IMR-90 (cell line): ENCODE data around the gene ADGRV1. TPM values are rescaled to one million over a fixed set of nuclear protein-coding genes. Genes with fewer than 3 reads are reported as not detected.

Experiments
- ATAC-seq: fragments of 200-7000 bp; cut with Tn5 transposase; 2 replicates; pipeline ENCODE4 v1.9.1; 2020; ENCODE audit warnings: low read depth, mild to moderate bottlenecking, moderate library complexity
- BruUV-seq: library from RNA; stranded (reverse); fragments of 400-500 nt; replicated peaks from 2 replicates; lab custom pipeline; 2021; lab: Mats Ljungman, UMichigan
- CTCF ChIA-PET: fragments of 300-600 bp; formaldehyde crosslinking; extraction: SDS; loops from one replicate; lab custom pipeline; 2021; ENCODE audit warnings: antibody characterized with exemption; lab: Yijun Ruan, JAX
- POLR2A ChIA-PET: fragments of 300-600 bp; sonication (Branson Sonifier 250); formaldehyde crosslinking; loops from one replicate; lab custom pipeline; 2022; ENCODE audit warnings: antibody characterized with exemption; ENCODE audit not compliant: unreplicated experiment; lab: Charles Lee
- DNase-seq: peaks from one replicate; pipeline ENCODE4 v3.0.0; 2013
- H2AFZ ChIP-seq: replicated peaks from 2 replicates; pipeline ENCODE3; 2013; ENCODE audit warnings: low read length, mild to moderate bottlenecking; ENCODE audit not compliant: poor library complexity
- H2AK5ac ChIP-seq: 2 replicates; pipeline ENCODE4 v1.6.1; 2013; ENCODE audit warnings: low read depth, low read length, inconsistent platforms
- H2AK9ac ChIP-seq: replicated peaks from 2 replicates; pipeline ENCODE3; 2013; ENCODE audit warnings: mild to moderate bottlenecking, low read depth, low read length, moderate library complexity; ENCODE audit not compliant: poor library complexity
- H2BK120ac ChIP-seq: 2 replicates; pipeline ENCODE4 v1.6.1; 2013; ENCODE audit warnings: low read depth, low read length, inconsistent platforms
- H2BK15ac ChIP-seq: 3 replicates; pipeline ENCODE4 v1.6.1; 2013; ENCODE audit warnings: low read depth, low read length, inconsistent platforms
- H2BK20ac ChIP-seq: 2 replicates; pipeline ENCODE4 v1.6.1; 2013; ENCODE audit warnings: low read depth, mild to moderate bottlenecking, inconsistent platforms, low read length, moderate library complexity
- H2BK5ac ChIP-seq: 2 replicates; pipeline ENCODE4 v1.6.1; 2013; ENCODE audit warnings: mild to moderate bottlenecking, low read depth, low read length, inconsistent platforms; ENCODE audit not compliant: poor library complexity, severe bottlenecking
- H3K14ac ChIP-seq: replicated peaks from 2 replicates; pipeline ENCODE4 v1.6.1; 2013; ENCODE audit warnings: low read depth, low read length, inconsistent platforms
- H3K18ac ChIP-seq: 2 replicates; pipeline ENCODE4 v1.6.1; 2013; ENCODE audit warnings: low read depth, low read length, control low read depth
- H3K23ac ChIP-seq: 2 replicates; pipeline ENCODE4 v1.6.1; 2013; ENCODE audit warnings: low read depth, low read length, inconsistent platforms
- H3K27ac ChIP-seq: 2 replicates; pipeline ENCODE4 v1.5.1; 2013; ENCODE audit warnings: mild to moderate bottlenecking, control low read depth, low read length; ENCODE audit not compliant: insufficient read depth
- H3K27me3 ChIP-seq: 2 replicates; pipeline ENCODE4 v1.6.1; 2013; ENCODE audit warnings: low read length; ENCODE audit not compliant: control insufficient read depth, insufficient read depth
- H3K36me3 ChIP-seq: 2 replicates; pipeline ENCODE4 v1.6.1; 2013; ENCODE audit warnings: low read length, mixed read lengths; ENCODE audit not compliant: control insufficient read depth, insufficient read depth
- H3K4ac ChIP-seq: 2 replicates; pipeline ENCODE4 v1.6.1; 2013; ENCODE audit warnings: low read depth, low read length, inconsistent platforms
- H3K4me1 ChIP-seq: 2 replicates; pipeline ENCODE4 v1.6.1; 2013; ENCODE audit warnings: low read length, mixed read lengths; ENCODE audit not compliant: control insufficient read depth, insufficient read depth
- H3K4me2 ChIP-seq: 2 replicates; pipeline ENCODE4 v1.6.1; 2013; ENCODE audit warnings: low read depth, mild to moderate bottlenecking, control low read depth, low read length, moderate library complexity
- H3K4me3 ChIP-seq: 2 replicates; pipeline ENCODE4 v1.5.1; 2013; ENCODE audit warnings: low read depth, mild to moderate bottlenecking, control low read depth, low read length, moderate library complexity; ENCODE audit not compliant: insufficient read depth
- H3K56ac ChIP-seq: 2 replicates; pipeline ENCODE4 v1.6.1; 2013; ENCODE audit warnings: low read length, inconsistent platforms; ENCODE audit not compliant: insufficient read depth; ENCODE audit errors: extremely low read depth
- H3K79me1 ChIP-seq, 2 experiments: 2 replicates each; pipeline ENCODE4 v1.6.1; 2013; ENCODE audit warnings: low read length in 2 of 2, inconsistent platforms in 1 of 2, low read depth in 1 of 2
- H3K9ac ChIP-seq: 2 replicates; pipeline ENCODE4 v1.6.1; 2013; ENCODE audit warnings: low read depth, low read length, control low read depth
- H3K9me1 ChIP-seq: 2 replicates; pipeline ENCODE4 v1.6.1; 2013; ENCODE audit warnings: low read length, inconsistent platforms; ENCODE audit not compliant: insufficient read depth
- H3K9me3 ChIP-seq: 2 replicates; pipeline ENCODE4 v1.6.1; 2013; ENCODE audit warnings: low read length; ENCODE audit not compliant: control insufficient read depth, insufficient read depth
- H4K20me1 ChIP-seq: 2 replicates; pipeline ENCODE4 v1.6.1; 2013; ENCODE audit warnings: low read length, inconsistent platforms; ENCODE audit not compliant: insufficient read depth
- H4K5ac ChIP-seq: 2 replicates; pipeline ENCODE4 v1.6.1; 2013; ENCODE audit warnings: mild to moderate bottlenecking, low read depth, low read length, control low read depth
- H4K8ac ChIP-seq, 2 experiments: 2 replicates each; pipeline ENCODE4 v1.6.1; 2013; ENCODE audit warnings: low read depth in 2 of 2, low read length in 2 of 2, control low read depth in 1 of 2, inconsistent platforms in 1 of 2
- H4K91ac ChIP-seq: 2 replicates; pipeline ENCODE4 v1.6.1; 2013; ENCODE audit warnings: low read depth, low read length, inconsistent platforms; ENCODE audit not compliant: insufficient read depth
- BHLHE40 ChIP-seq: fragments of 150-350 bp; IDR thresholded peaks from 2 replicates; pipeline ENCODE4 v1.6.1; 2016; ENCODE audit warnings: mild to moderate bottlenecking, low read depth, low read length
- CEBPB ChIP-seq: IDR thresholded peaks from 2 replicates; pipeline ENCODE4 v1.6.1; 2012; ENCODE audit warnings: low read depth, low read length, improper control_type of control experiment
- CHD1 ChIP-seq: IDR thresholded peaks from 2 replicates; pipeline ENCODE4 v1.6.1; 2012; ENCODE audit warnings: low read depth, low read length, improper control_type of control experiment
- FOS ChIP-seq: fragments of 150-350 bp; IDR thresholded peaks from 2 replicates; pipeline ENCODE4 v1.6.1; 2016; ENCODE audit warnings: low read depth, low read length
- MAFK ChIP-seq: IDR thresholded peaks from 2 replicates; pipeline ENCODE4 v1.6.1; 2012; ENCODE audit warnings: low read depth, low read length, improper control_type of control experiment
- MAZ ChIP-seq: IDR thresholded peaks from 2 replicates; pipeline ENCODE4 v1.6.1; 2012; ENCODE audit warnings: low read depth, mild to moderate bottlenecking, low read length, improper control_type of control experiment, moderate library complexity, borderline replicate concordance
- MXI1 ChIP-seq: IDR thresholded peaks from 2 replicates; pipeline ENCODE4 v1.6.1; 2012; ENCODE audit warnings: low read depth, mild to moderate bottlenecking, low read length, moderate library complexity, borderline replicate concordance
- NFE2L2 ChIP-seq: fragments of 150-350 bp; IDR thresholded peaks from 2 replicates; pipeline ENCODE4 v1.6.1; 2016; ENCODE audit warnings: low read depth, mild to moderate bottlenecking, low read length
- POLR2A ChIP-seq: IDR thresholded peaks from 2 replicates; pipeline ENCODE4 v1.6.1; 2012; ENCODE audit warnings: mild to moderate bottlenecking, low read depth, low read length
- RAD21 ChIP-seq: IDR thresholded peaks from 2 replicates; pipeline ENCODE4 v1.6.1; 2012; ENCODE audit warnings: low read length, improper control_type of control experiment
- RCOR1 ChIP-seq: IDR thresholded peaks from 2 replicates; pipeline ENCODE4 v1.6.1; 2012; ENCODE audit warnings: mild to moderate bottlenecking, low read length, improper control_type of control experiment; ENCODE audit not compliant: insufficient replicate concordance
- RFX5 ChIP-seq: IDR thresholded peaks from 2 replicates; pipeline ENCODE4 v1.8.0; 2012; ENCODE audit warnings: low read depth, mild to moderate bottlenecking, low read length, moderate library complexity
- SMC3 ChIP-seq: fragments of 150-350 bp; IDR thresholded peaks from 2 replicates; pipeline ENCODE4 v1.6.1; 2016; ENCODE audit warnings: low read depth, mild to moderate bottlenecking, antibody characterized with exemption, low read length, moderate library complexity
- WGBS, 2 experiments: methylation state at CpG; one replicate each; pipeline versions ENCODE4 v1.1.5 to v1.1.7; 2013; ENCODE audit warnings: missing lambda C conversion rate in 2 of 2; ENCODE audit not compliant: insufficient read length in 1 of 2; ENCODE audit errors: extremely low coverage in 2 of 2; 5-methylcytosine and 5-hydroxymethylcytosine counted together
- dilution Hi-C: fragments of 300-500 bp; cut with HindIII; formaldehyde crosslinking; loops from one replicate; pipeline ENCODE4 v1.14.3; 2018; ENCODE audit warnings: low sequenced_read_pairs; ENCODE audit not compliant: unreplicated experiment
- in situ Hi-C: fragments of 300-500 bp; cut with MboI; formaldehyde crosslinking; loops from 3 replicates; pipeline ENCODE4 v1.14.3; 2019; ENCODE audit warnings: low sequenced_read_pairs, inconsistent platforms, mixed read lengths
- intact Hi-C: fragments of 100-400 bp; cut with micrococcal nuclease; formaldehyde crosslinking; loops from 2 replicates; pipeline ENCODE4 v1.10.0; 2022
- polyA plus RNA-seq, 3 experiments: library from polyadenylated mRNA; depleted of rRNA; stranded (reverse); fragments of >200 nt; gene quantifications; 2 replicates each; pipeline ENCODE4 v1.2.3, GENCODE V29; 2012; ENCODE audit warnings: low replicate concordance in 1 of 3
- total RNA-seq: library from RNA; depleted of rRNA; stranded (reverse); fragments of >200 nt; gene quantifications from 2 replicates; pipeline ENCODE4 v1.2.3, GENCODE V29; 2012
- TF ChIP-seq, protein P1 (sequence below): fragments of 150-350 bp; IDR thresholded peaks from 2 replicates; pipeline ENCODE4 v1.6.1; 2017; ENCODE audit warnings: mild to moderate bottlenecking, antibody characterized with exemption, low read length, low read depth
- TF ChIP-seq, protein P2 (sequence below): fragments of 150-350 bp; IDR thresholded peaks from 2 replicates; pipeline ENCODE4 v1.6.1; 2016; ENCODE audit warnings: low read depth, mild to moderate bottlenecking, low read length, moderate library complexity, borderline replicate concordance
- TF ChIP-seq, protein P3 (sequence below): conservative IDR thresholded peaks from 2 replicates; pipeline ENCODE4 v1.5.1; 2012; ENCODE audit warnings: mild to moderate bottlenecking, low read depth, low read length, improper control_type of control experiment

Gene ADGRV1
- total and polyA plus RNA-seq, 2 of the 4 experiments (the other 2 are of a cell fraction), result under 0.01 TPM; not detected in 1

DNA sequence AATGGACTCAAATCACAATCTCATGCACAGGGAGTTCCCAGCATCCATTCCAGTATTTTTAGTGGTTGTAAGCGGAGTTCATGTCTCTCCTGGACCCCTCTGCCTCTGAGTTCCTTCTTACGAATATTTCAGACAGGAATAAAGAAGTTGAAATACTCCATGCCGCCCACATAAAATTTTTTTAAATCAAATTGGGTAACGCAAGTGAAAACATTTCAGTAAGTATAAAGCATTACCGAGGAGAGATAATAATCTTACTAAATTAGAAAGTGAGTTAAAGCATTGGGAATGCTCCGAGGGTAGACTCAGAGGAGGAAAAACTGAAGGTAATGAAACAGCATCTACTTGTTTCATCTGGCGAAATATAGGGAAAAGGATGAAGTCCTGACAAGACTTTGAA, 506.9 kb downstream of the ADGRV1 start:
- ATAC-seq, result no peak
- intact Hi-C loops, result no loop called here

More for the DNA sequence above, 506.9 kb downstream of the ADGRV1 start:
- H3K23ac ChIP-seq, result no peak overlapping the region
- ChIA-PET CTCF (no interaction called here), POLR2A (no interaction called here)
- no peaks in the 10 kb centered on the region for H4K20me1 ChIP-seq
- H3K4ac ChIP-seq, result no peak overlapping the region
- no peak overlapping the region for H2BK20ac ChIP-seq
- dilution Hi-C loops (no loop called here), in situ Hi-C loops (no loop called here)
- H3K9ac ChIP-seq, result no peak overlapping the region
- H3K27ac ChIP-seq, result no peak overlapping the region
- H4K5ac ChIP-seq, result no peak overlapping the region
- H4K8ac ChIP-seq, result no peak overlapping the region
- H2AK5ac ChIP-seq, result no peak overlapping the region
- no peak overlapping the region for H2BK5ac ChIP-seq
- H3K56ac ChIP-seq, result no peak overlapping the region
- H2AK9ac ChIP-seq, result no peak overlapping the region
- H3K27me3 ChIP-seq, result peaks cover 5% of the 10 kb centered on the region
- H4K91ac ChIP-seq, result no peak overlapping the region
- H3K4me1 ChIP-seq, result no peaks in the 10 kb centered on the region
- H2BK15ac ChIP-seq, result no peak overlapping the region
- no peak overlapping the region for H3K18ac ChIP-seq
- H3K36me3 ChIP-seq, result no peaks in the 10 kb centered on the region
- H3K79me1 ChIP-seq, result no peaks in the 10 kb centered on the region
- WGBS, 2 experiments, result 92% methylated on average over 2 of the region's 7 CpGs; no CpG with 5 or more reads in 1 of the 2 experiments
- no peaks in the 10 kb centered on the region for H3K9me3 ChIP-seq
- no peak for DNase-seq
- BruUV-seq, result no TSS peak
- H2AFZ ChIP-seq, result no peak overlapping the region
- TF ChIP-seq, protein P1, sequence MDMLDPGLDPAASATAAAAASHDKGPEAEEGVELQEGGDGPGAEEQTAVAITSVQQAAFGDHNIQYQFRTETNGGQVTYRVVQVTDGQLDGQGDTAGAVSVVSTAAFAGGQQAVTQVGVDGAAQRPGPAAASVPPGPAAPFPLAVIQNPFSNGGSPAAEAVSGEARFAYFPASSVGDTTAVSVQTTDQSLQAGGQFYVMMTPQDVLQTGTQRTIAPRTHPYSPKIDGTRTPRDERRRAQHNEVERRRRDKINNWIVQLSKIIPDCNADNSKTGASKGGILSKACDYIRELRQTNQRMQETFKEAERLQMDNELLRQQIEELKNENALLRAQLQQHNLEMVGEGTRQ, result no peak
- TF ChIP-seq SMC3 (no peak), CHD1 (no peak), NFE2L2 (no peak), FOS (no peak), MAFK (no peak), RFX5 (no peak), MXI1 (no peak), RCOR1 (no peak), RAD21 (no peak), MAZ (no peak), POLR2A (no peak), CEBPB (no peak), BHLHE40 (no peak)
- TF ChIP-seq, protein P2, sequence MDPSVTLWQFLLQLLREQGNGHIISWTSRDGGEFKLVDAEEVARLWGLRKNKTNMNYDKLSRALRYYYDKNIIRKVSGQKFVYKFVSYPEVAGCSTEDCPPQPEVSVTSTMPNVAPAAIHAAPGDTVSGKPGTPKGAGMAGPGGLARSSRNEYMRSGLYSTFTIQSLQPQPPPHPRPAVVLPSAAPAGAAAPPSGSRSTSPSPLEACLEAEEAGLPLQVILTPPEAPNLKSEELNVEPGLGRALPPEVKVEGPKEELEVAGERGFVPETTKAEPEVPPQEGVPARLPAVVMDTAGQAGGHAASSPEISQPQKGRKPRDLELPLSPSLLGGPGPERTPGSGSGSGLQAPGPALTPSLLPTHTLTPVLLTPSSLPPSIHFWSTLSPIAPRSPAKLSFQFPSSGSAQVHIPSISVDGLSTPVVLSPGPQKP, result no peak
- TF ChIP-seq, protein P3, sequence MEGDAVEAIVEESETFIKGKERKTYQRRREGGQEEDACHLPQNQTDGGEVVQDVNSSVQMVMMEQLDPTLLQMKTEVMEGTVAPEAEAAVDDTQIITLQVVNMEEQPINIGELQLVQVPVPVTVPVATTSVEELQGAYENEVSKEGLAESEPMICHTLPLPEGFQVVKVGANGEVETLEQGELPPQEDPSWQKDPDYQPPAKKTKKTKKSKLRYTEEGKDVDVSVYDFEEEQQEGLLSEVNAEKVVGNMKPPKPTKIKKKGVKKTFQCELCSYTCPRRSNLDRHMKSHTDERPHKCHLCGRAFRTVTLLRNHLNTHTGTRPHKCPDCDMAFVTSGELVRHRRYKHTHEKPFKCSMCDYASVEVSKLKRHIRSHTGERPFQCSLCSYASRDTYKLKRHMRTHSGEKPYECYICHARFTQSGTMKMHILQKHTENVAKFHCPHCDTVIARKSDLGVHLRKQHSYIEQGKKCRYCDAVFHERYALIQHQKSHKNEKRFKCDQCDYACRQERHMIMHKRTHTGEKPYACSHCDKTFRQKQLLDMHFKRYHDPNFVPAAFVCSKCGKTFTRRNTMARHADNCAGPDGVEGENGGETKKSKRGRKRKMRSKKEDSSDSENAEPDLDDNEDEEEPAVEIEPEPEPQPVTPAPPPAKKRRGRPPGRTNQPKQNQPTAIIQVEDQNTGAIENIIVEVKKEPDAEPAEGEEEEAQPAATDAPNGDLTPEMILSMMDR, result no peak
- H3K4me2 ChIP-seq, result no peak overlapping the region
- H3K4me3 ChIP-seq, result no peak overlapping the region
- H3K9me1 ChIP-seq, result no peaks in the 10 kb centered on the region
- H3K14ac ChIP-seq, result no peak overlapping the region
- no peak overlapping the region for H2BK120ac ChIP-seq
